ENCODE data around the gene MACROD1.

Gene MACROD1

GRCh38 chr11:63986156-63986931, 179.6 kb downstream of the MACROD1 start, which contains the start of gene OTUB1:
TSS of gene OTUB1 (plus strand) at chr11:63986438. CDS start at chr11:63986457, 19 bp downstream.
- Histone ChIP-seq H3K4me2 (ENCODE audit: low read length) (peak within 1 kb of the TSS; percentile 86), H3K79me2 (peaks cover 19% of the 10 kb centered on the region)

DNA sequence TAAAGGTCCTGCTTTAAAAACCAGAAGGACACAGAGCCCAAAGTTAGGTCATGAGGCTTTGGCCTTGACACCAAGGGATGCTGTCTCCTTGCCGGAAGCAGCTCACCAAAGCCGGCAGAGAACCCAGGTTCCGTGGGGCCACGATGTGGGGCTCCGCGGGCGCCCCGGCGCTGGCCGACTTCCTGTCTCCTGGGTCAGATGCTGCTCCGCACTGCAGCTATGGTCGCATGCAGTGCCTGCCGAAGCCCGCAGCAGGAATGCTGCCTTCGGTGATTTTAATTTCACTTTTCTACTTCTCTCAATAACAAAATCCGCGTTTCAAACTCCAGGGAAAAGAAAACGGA, 180.1 kb downstream of the MACROD1 start:
- no peak overlapping the region for H3K9ac ChIP-seq
- peak overlapping the region; percentile 75 for H3K4me3 ChIP-seq (ENCODE audit: low read depth, low read length)
- TF ChIP-seq CTCF (IDR thresholded peaks at IDR 0.05): no peak
- no peaks in the 10 kb centered on the region for H3K4me1 ChIP-seq
- H3K27ac ChIP-seq: peak overlapping the region; percentile 75
- H3K79me2 ChIP-seq: peaks cover 23% of the 10 kb centered on the region
- H3K27me3 ChIP-seq (ENCODE audit: control insufficient read depth, insufficient read depth, low read length): no peaks in the 10 kb centered on the region
- no peaks in the 10 kb centered on the region for H3K36me3 ChIP-seq (ENCODE audit: control insufficient read depth, insufficient read depth, low read length)
- H3K9me3 ChIP-seq (ENCODE audit: control insufficient read depth, low read length): no peaks in the 10 kb centered on the region
- peak overlapping the region; percentile 86 for H3K4me2 ChIP-seq (ENCODE audit: low read length)
- H2AFZ ChIP-seq: peak overlapping the region; percentile 76

More at GRCh38 chr11:63986156-63986931, 179.6 kb downstream of the MACROD1 start, which contains the start of gene OTUB1:
- H3K27me3 ChIP-seq (ENCODE audit: control insufficient read depth, insufficient read depth, low read length): no peaks in the 10 kb centered on the region
- H3K4me3 ChIP-seq (ENCODE audit: low read depth, low read length): peak within 1 kb of the TSS; percentile 75
- no peak for TF ChIP-seq CTCF (IDR thresholded peaks at IDR 0.05)
- no peaks in the 10 kb centered on the region for H3K36me3 ChIP-seq (ENCODE audit: control insufficient read depth, insufficient read depth, low read length)
- peak within 1 kb of the TSS; percentile 75 for H3K27ac ChIP-seq
- no peaks in the 10 kb centered on the region for H3K9me3 ChIP-seq (ENCODE audit: control insufficient read depth, low read length)
- H3K4me1 ChIP-seq: no peaks in the 10 kb centered on the region
- H2AFZ ChIP-seq: peak within 1 kb of the TSS; percentile 76
- H3K9ac ChIP-seq: peak within 1 kb of the TSS; percentile 5

DNA sequence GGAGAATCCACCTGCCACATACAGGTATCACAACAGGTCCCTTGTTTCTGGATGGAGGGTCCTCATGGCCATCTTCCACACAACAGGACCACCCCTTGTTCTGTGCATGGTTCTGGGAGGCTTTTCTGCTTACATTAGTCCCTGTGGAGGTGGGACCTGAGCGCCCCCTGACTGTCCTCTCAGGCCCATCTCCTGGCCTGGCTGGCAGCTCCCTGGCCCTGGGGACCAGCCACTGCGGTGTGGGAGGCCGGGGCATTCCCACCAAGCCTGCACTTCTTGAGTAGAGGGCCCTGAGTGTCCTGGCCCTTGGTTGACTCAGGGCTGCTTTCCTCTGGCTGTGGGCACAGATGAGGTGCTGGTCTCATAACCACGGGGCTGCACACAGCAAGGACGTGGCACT, 186.5 kb downstream of the MACROD1 start:
- H3K4me2 ChIP-seq (ENCODE audit: low read length): no peak overlapping the region
- H3K27ac ChIP-seq: no peak overlapping the region
- H3K4me1 ChIP-seq: no peaks in the 10 kb centered on the region
- peaks cover 20% of the 10 kb centered on the region for H3K79me2 ChIP-seq
- no peak overlapping the region for H3K9ac ChIP-seq
- no peaks in the 10 kb centered on the region for H3K36me3 ChIP-seq (ENCODE audit: control insufficient read depth, insufficient read depth, low read length)
- H3K9me3 ChIP-seq (ENCODE audit: control insufficient read depth, low read length): no peaks in the 10 kb centered on the region
- H3K4me3 ChIP-seq (ENCODE audit: low read depth, low read length): no peak overlapping the region
- no peak for TF ChIP-seq CTCF (IDR thresholded peaks at IDR 0.05)
- H2AFZ ChIP-seq: no peak overlapping the region
- H3K27me3 ChIP-seq (ENCODE audit: control insufficient read depth, insufficient read depth, low read length): no peaks in the 10 kb centered on the region

DNA sequence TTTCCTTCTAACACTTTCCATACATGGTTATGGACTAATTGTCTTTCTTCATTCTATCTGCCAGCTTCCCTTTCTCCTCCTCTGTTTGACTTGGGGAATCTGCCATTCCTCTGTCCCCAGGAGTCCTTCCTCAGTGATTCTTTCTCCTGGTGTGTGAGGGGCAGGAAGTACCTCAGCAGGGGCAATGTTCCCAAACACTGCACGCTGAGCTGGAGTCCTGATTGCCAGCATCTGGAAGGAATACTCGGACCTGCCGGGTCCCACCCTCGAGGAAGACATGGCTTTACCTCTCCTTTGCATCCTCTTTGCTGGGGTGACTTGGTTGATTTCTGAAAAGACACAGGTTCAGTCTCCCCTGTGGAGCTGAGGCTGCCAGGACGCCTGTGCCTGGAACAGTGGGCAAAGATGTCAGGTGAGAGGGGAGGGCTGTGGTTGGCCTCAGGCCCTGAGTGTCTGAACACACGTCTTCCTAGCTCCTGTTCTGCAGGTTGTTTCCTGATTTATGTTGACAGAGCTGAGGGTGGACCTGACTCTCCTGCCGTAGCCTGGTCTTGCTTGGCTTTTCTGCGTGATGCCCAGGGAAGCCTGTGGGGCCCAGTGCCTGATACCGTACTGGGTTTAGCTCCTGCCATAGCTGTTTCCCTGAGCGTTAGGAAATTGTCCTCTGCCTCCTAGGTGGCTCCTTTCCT, 187.2 kb downstream of the MACROD1 start:
- Histone ChIP-seq H3K79me2 (peaks cover 20% of the 10 kb centered on the region), H3K9ac (no peak overlapping the region), H3K36me3 (ENCODE audit: control insufficient read depth, insufficient read depth, low read length) (no peaks in the 10 kb centered on the region), H2AFZ (no peak overlapping the region), H3K4me3 (ENCODE audit: low read depth, low read length) (no peak overlapping the region), H3K27ac (no peak overlapping the region), H3K9me3 (ENCODE audit: control insufficient read depth, low read length) (no peaks in the 10 kb centered on the region), H3K27me3 (ENCODE audit: control insufficient read depth, insufficient read depth, low read length) (no peaks in the 10 kb centered on the region), H3K4me2 (ENCODE audit: low read length) (no peak overlapping the region), H3K4me1 (no peaks in the 10 kb centered on the region)
- no peak for TF ChIP-seq CTCF (IDR thresholded peaks at IDR 0.05)
